ENCODE data around the gene COPS7B. TPM values are rescaled to one million over a fixed set of nuclear protein-coding genes. Genes with fewer than 3 reads are reported as not detected.
A peak's percentile ranks its signal among the peaks of the same experiment; 100 is the strongest.

COPS7B gene
- polyA plus RNA-seq, 1 experiment = 52.7 TPM

- DNase-seq (ENCODE audit: low read depth) = no peak
- POLR2A ChIA-PET = no interaction called here
- Histone ChIP-seq H3K27me3 (ENCODE audit: control insufficient read depth, insufficient read depth, low read length) (no peaks in the 10 kb centered on the region), H3K36me3 (ENCODE audit: control insufficient read depth, insufficient read depth, low read length) (no peaks in the 10 kb centered on the region), H3K4me3 (ENCODE audit: low read depth, low read length) (no peak overlapping the region)
- CTCF ChIA-PET = no interaction called here
- TF ChIP-seq CTCF (IDR thresholded peaks at IDR 0.05; ENCODE audit: insufficient read depth, low read depth, low read length) = no peak
These were observed 20.7 kb upstream of the COPS7B start for GRCh38 chr2:231765496-231765929.

GRCh38 chr2:231769170-231770136 lies 16.8 kb upstream of the COPS7B start:
- CTCF ChIA-PET = no interaction called here
- H3K36me3 ChIP-seq (ENCODE audit: control insufficient read depth, insufficient read depth, low read length) = no peaks in the 10 kb centered on the region
- H3K4me3 ChIP-seq (ENCODE audit: low read depth, low read length) = no peak overlapping the region
- no peaks in the 10 kb centered on the region for H3K27me3 ChIP-seq (ENCODE audit: control insufficient read depth, insufficient read depth, low read length)
- POLR2A ChIA-PET = no interaction called here
- TF ChIP-seq CTCF (IDR thresholded peaks at IDR 0.05; ENCODE audit: insufficient read depth, low read depth, low read length) = no peak
- DNase-seq (ENCODE audit: low read depth) = no peak

DNA sequence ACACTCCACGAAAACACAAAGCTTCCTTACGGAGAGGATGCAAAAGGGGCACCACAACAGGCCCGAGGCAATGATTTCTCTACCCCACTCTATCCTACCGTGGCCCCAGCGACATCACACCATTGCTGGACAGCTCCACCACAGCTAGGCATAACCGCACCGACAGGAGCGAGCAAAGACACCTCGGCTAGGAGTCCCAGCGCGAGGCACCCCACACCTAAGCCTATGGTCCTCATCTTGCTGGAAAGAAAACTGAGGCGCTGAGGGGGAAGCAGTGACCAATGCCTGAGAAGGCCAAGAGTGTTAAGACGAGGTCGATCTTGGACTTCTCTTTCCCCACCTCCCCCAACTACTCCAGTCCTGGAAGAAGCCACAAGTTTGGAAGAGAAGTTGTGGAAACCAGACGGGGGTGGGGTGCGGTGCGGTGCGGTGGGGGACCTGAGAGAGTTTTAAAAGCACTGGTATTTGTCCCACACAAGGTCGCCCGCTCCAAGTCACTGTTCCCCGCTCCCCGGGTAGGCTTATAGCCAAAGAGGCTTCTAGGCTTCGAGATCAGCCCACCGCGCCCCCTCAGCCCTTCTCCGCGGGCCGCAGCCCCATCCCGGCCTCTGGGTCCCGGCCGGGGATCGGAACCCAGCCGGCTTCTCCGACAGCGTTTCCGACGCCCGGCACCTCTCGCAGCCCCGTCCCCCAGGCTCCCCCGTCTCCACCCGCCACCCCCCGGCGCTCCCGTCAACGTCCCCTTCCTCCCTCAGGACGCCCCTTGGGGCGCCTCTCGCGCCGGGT lies 5.9 kb upstream of the COPS7B start:
- Histone ChIP-seq H3K27me3 (ENCODE audit: control insufficient read depth, insufficient read depth, low read length) (no peaks in the 10 kb centered on the region), H3K4me3 (ENCODE audit: low read depth, low read length) (peak overlapping the region; percentile 81), H3K36me3 (ENCODE audit: control insufficient read depth, insufficient read depth, low read length) (no peaks in the 10 kb centered on the region)
- DNase-seq (ENCODE audit: low read depth) = no peak
- ChIA-PET POLR2A (interaction anchor here (0.6 kb wide), 1 partner anchor 700 kb away, joined by 3 read pairs; no protein-coding TSS in a partner anchor), CTCF (interaction anchor here (1.2 kb wide), 1 partner anchor 67 kb away, joined by 4 read pairs; no protein-coding TSS in a partner anchor)
- TF ChIP-seq CTCF (IDR thresholded peaks at IDR 0.05; ENCODE audit: insufficient read depth, low read depth, low read length) = no peak

- CTCF ChIA-PET = interaction anchor here (0.6 to 1.0 kb wide), 3 partner anchors 66 to 120 kb away, joined by 3 read pairs; no protein-coding TSS in a partner anchor
- peak; percentile 93 for DNase-seq (ENCODE audit: low read depth)
- POLR2A ChIA-PET = interaction anchor here (0.6 kb wide), 1 partner anchor 700 kb away, joined by 3 read pairs; no protein-coding TSS in a partner anchor
- no peaks in the 10 kb centered on the region for H3K36me3 ChIP-seq (ENCODE audit: control insufficient read depth, insufficient read depth, low read length)
- H3K27me3 ChIP-seq (ENCODE audit: control insufficient read depth, insufficient read depth, low read length) = no peaks in the 10 kb centered on the region
- H3K4me3 ChIP-seq (ENCODE audit: low read depth, low read length) = peak within 1 kb of the TSS; percentile 81
- no peak for TF ChIP-seq CTCF (IDR thresholded peaks at IDR 0.05; ENCODE audit: insufficient read depth, low read depth, low read length)
These were observed 5.1 kb upstream of the COPS7B start, which contains the start of gene PDE6D for GRCh38 chr2:231780909-231781797. TSS of gene PDE6D (minus strand) at chr2:231781282. CDS start at chr2:231781114, 168 bp downstream.
